ENCODE results near the gene CAMK2N1. TPM values are rescaled to one million over a fixed set of nuclear protein-coding genes. Genes with fewer than 3 reads are reported as not detected.

Gene CAMK2N1
- total RNA-seq, 1 experiment from 2014 or later: 4.4 TPM

GRCh38 chr1:20463502-20463901, 22.5 kb downstream of the CAMK2N1 start:
- Histone ChIP-seq H3K27me3 (ENCODE audit: control insufficient read depth, insufficient read depth, low read length) (peaks cover 13% of the 10 kb centered on the region), H3K9me3 (ENCODE audit: control insufficient read depth, insufficient read depth, low read depth, low read length) (no peaks in the 10 kb centered on the region), H3K36me3 (ENCODE audit: control insufficient read depth, insufficient read depth, low read length) (no peaks in the 10 kb centered on the region), H3K27ac (ENCODE audit: low read length) (no peak overlapping the region), H3K4me3 (ENCODE audit: low read depth in 2 of 2, low read length in 2 of 2) (no peak overlapping the region), H3K4me1 (ENCODE audit: control insufficient read depth, insufficient read depth, low read length) (no peaks in the 10 kb centered on the region)
- intact Hi-C loops (cut with micrococcal nuclease; ENCODE audit: unreplicated experiment): no loop called here
- in situ Hi-C loops (cut with HindIII; ENCODE audit: low pct_unique_long_range_greater_than_20kb, low sequenced_read_pairs): no loop called here
- no peak for TF ChIP-seq POLR2AphosphoS5 (IDR thresholded peaks at IDR 0.05; ENCODE audit: low read depth, low read length)
- TF ChIP-seq REST (IDR thresholded peaks at IDR 0.05; ENCODE audit: insufficient read depth in 1 of 2, low read depth in 2 of 2, low read length in 1 of 2): no peak
- no peak for TF ChIP-seq SIN3A (IDR thresholded peaks at IDR 0.05; ENCODE audit: borderline replicate concordance, insufficient read depth, low read depth, low read length)
- no peak for TF ChIP-seq CTCF (IDR thresholded peaks at IDR 0.05)
- no peak for TF ChIP-seq TCF7L2 (IDR thresholded peaks at IDR 0.05; ENCODE audit: low read depth, low read length)
- CTCF ChIA-PET: no interaction called here
- no TSS peak for BruUV-seq (replicated peaks)
- DNase-seq (ENCODE audit: low read depth, low spot score) (no peak), ATAC-seq (no peak)
- POLR2A ChIA-PET: no interaction called here

GRCh38 chr1:20462397-20462796, 23.6 kb downstream of the CAMK2N1 start:
- Histone ChIP-seq H3K36me3 (ENCODE audit: control insufficient read depth, insufficient read depth, low read length) (no peaks in the 10 kb centered on the region), H3K4me1 (ENCODE audit: control insufficient read depth, insufficient read depth, low read length) (no peaks in the 10 kb centered on the region), H3K27me3 (ENCODE audit: control insufficient read depth, insufficient read depth, low read length) (peaks cover 13% of the 10 kb centered on the region), H3K4me3 (ENCODE audit: low read depth in 2 of 2, low read length in 2 of 2) (no peak overlapping the region), H3K9me3 (ENCODE audit: control insufficient read depth, insufficient read depth, low read depth, low read length) (no peaks in the 10 kb centered on the region), H3K27ac (ENCODE audit: low read length) (no peak overlapping the region)
- DNase-seq (ENCODE audit: low read depth, low spot score) (no peak), ATAC-seq (no peak)
- CTCF ChIA-PET: no interaction called here
- POLR2A ChIA-PET: no interaction called here
- no peak for TF ChIP-seq SIN3A (IDR thresholded peaks at IDR 0.05; ENCODE audit: borderline replicate concordance, insufficient read depth, low read depth, low read length)
- no peak for TF ChIP-seq CTCF (IDR thresholded peaks at IDR 0.05)
- TF ChIP-seq REST (IDR thresholded peaks at IDR 0.05; ENCODE audit: insufficient read depth in 1 of 2, low read depth in 2 of 2, low read length in 1 of 2): no peak
- no peak for TF ChIP-seq TCF7L2 (IDR thresholded peaks at IDR 0.05; ENCODE audit: low read depth, low read length)
- no peak for TF ChIP-seq POLR2AphosphoS5 (IDR thresholded peaks at IDR 0.05; ENCODE audit: low read depth, low read length)
- in situ Hi-C loops (cut with HindIII; ENCODE audit: low pct_unique_long_range_greater_than_20kb, low sequenced_read_pairs): no loop called here
- intact Hi-C loops (cut with micrococcal nuclease; ENCODE audit: unreplicated experiment): no loop called here
- no TSS peak for BruUV-seq (replicated peaks)

Measured in Panc1 (cell line).